GM23338 (cell line): ENCODE data around the gene ADIPOQ. TPM values are rescaled to one million over a fixed set of nuclear protein-coding genes. Genes with fewer than 3 reads are reported as not detected.
"Not testable (repeated sequence)": the region's sequence is repeated elsewhere in the genome, so short reads cannot be mapped to it uniquely, and the experiment has no call there.

Experiments
- ATAC-seq: fragments of 200-7000 bp; cut with Tn5 transposase; 3 replicates; pipeline ENCODE4 v1.9.1; 2020
- DNase-seq: peaks from one replicate; pipeline ENCODE4 v3.0.0-alpha.2; 2015; ENCODE audit warnings: low spot score
- H2AFZ ChIP-seq: fragments of 200-600 bp; sonication (generic); 2 replicates; pipeline ENCODE4 v1.8.0; 2016; ENCODE audit warnings: antibody characterized with exemption, mild to moderate bottlenecking, moderate library complexity
- H3F3A ChIP-seq: fragments of 200-600 bp; sonication (generic); replicated peaks from 2 replicates; pipeline ENCODE4 v1.8.0; 2017; ENCODE audit warnings: antibody characterized with exemption, mixed run types, low read depth
- H3K27ac ChIP-seq: fragments of 200-600 bp; sonication (generic); 2 replicates; pipeline ENCODE4 v1.6.1; 2016; ENCODE audit warnings: low read depth
- H3K27me3 ChIP-seq: fragments of 200-600 bp; sonication (generic); 2 replicates; pipeline ENCODE4 v1.8.0; 2016; ENCODE audit warnings: mild to moderate bottlenecking, mixed run types, moderate library complexity; ENCODE audit not compliant: insufficient read depth
- H3K36me3 ChIP-seq: fragments of 200-600 bp; sonication (generic); 2 replicates; pipeline ENCODE4 v1.8.0; 2016; ENCODE audit warnings: mild to moderate bottlenecking; ENCODE audit not compliant: insufficient read depth
- H3K4me1 ChIP-seq: fragments of 200-600 bp; sonication (generic); 2 replicates; pipeline ENCODE4 v1.8.0; 2016; ENCODE audit warnings: mild to moderate bottlenecking, moderate library complexity; ENCODE audit not compliant: insufficient read depth
- H3K4me2 ChIP-seq: fragments of 200-600 bp; sonication (generic); 2 replicates; pipeline ENCODE4 v1.7.1; 2017; ENCODE audit warnings: mixed run types
- H3K4me3 ChIP-seq: fragments of 200-600 bp; sonication (generic); 2 replicates; pipeline ENCODE4 v1.6.1; 2016; ENCODE audit warnings: mixed run types
- H3K79me2 ChIP-seq: fragments of 200-600 bp; sonication (generic); replicated peaks from 2 replicates; pipeline ENCODE4 v1.8.0; 2017; ENCODE audit warnings: mild to moderate bottlenecking; ENCODE audit not compliant: insufficient read depth
- H3K9me2 ChIP-seq: fragments of 200-600 bp; sonication (generic); 2 replicates; pipeline ENCODE4 v1.8.0; 2017; ENCODE audit not compliant: insufficient read depth
- H4K20me1 ChIP-seq: fragments of 200-600 bp; sonication (generic); replicated peaks from 2 replicates; pipeline ENCODE4 v1.8.0; 2017; ENCODE audit warnings: mild to moderate bottlenecking; ENCODE audit not compliant: insufficient read depth
- H3K27ac Mint-ChIP-seq: 2 replicates; pipeline ENCODE4 v1.8.0; 2020; ENCODE audit warnings: inconsistent platforms, mild to moderate bottlenecking, moderate library complexity, mixed read lengths
- H3K27me3 Mint-ChIP-seq: 3 replicates; pipeline ENCODE4 v1.8.0; 2022; ENCODE audit warnings: low read depth, mild to moderate bottlenecking, moderate library complexity, mixed read lengths, inconsistent platforms; ENCODE audit not compliant: insufficient read depth, poor library complexity
- H3K36me3 Mint-ChIP-seq: 3 replicates; pipeline ENCODE4 v1.8.0; 2021; ENCODE audit warnings: low read depth, mild to moderate bottlenecking, inconsistent platforms, moderate library complexity, mixed read lengths
- H3K4me1 Mint-ChIP-seq: 3 replicates; pipeline ENCODE4 v1.8.0; 2020; ENCODE audit warnings: mild to moderate bottlenecking, inconsistent platforms, mixed read lengths
- H3K4me3 Mint-ChIP-seq: 3 replicates; pipeline ENCODE4 v1.8.0; 2021; ENCODE audit warnings: moderate library complexity, mild to moderate bottlenecking, inconsistent platforms, mixed read lengths
- H3K9me3 Mint-ChIP-seq: 3 replicates; pipeline ENCODE4 v1.8.0; 2020; ENCODE audit warnings: moderate library complexity, mild to moderate bottlenecking, inconsistent platforms, mixed read lengths
- CREB1 ChIP-seq: fragments of 250-450 bp; sonication (Bioruptor Pico); IDR thresholded peaks from 2 replicates; pipeline ENCODE4 v1.5.0; 2020; ENCODE audit warnings: low read depth, mild to moderate bottlenecking, moderate library complexity
- CTCF ChIP-seq, 2 experiments: fragments of 200-600 bp in 1 of 2; sonication (generic) in 1 of 2; conservative IDR thresholded peaks; 2 replicates each; pipeline versions ENCODE4 v1.5.1 to v1.6.1; 2016 to 2017; ENCODE audit warnings: antibody characterized with exemption in 2 of 2, low read depth in 2 of 2, mild to moderate bottlenecking in 2 of 2, moderate library complexity in 1 of 2
- ETS1 ChIP-seq: IDR thresholded peaks from 2 replicates; pipeline ENCODE4 v1.6.1; 2016; ENCODE audit warnings: antibody characterized with exemption
- EZH2 ChIP-seq: fragments of 200-600 bp; sonication (generic); IDR thresholded peaks from one replicate; pipeline ENCODE4 v1.8.0; 2017; ENCODE audit warnings: antibody characterized with exemption, mild to moderate bottlenecking, low read depth; ENCODE audit not compliant: unreplicated experiment
- EZH2phosphoT487 ChIP-seq: fragments of 200-600 bp; sonication (generic); IDR thresholded peaks from one replicate; pipeline ENCODE4 v1.8.1; 2018; ENCODE audit warnings: antibody characterized with exemption; ENCODE audit not compliant: unreplicated experiment
- JUNB ChIP-seq: IDR thresholded peaks from one replicate; pipeline ENCODE4 v1.6.1; 2016; ENCODE audit warnings: antibody characterized with exemption; ENCODE audit not compliant: unreplicated experiment
- NANOG ChIP-seq: IDR thresholded peaks from 2 replicates; pipeline ENCODE4 v1.6.1; 2016; ENCODE audit warnings: antibody characterized with exemption, borderline replicate concordance
- POLR2AphosphoS5 ChIP-seq: IDR thresholded peaks from 2 replicates; pipeline ENCODE4 v1.6.1; 2016; ENCODE audit warnings: antibody characterized with exemption, low read depth
- ZNF114 ChIP-seq: fragments of 250-450 bp; sonication (Bioruptor Pico); IDR thresholded peaks from 2 replicates; pipeline ENCODE4 v1.5.0; 2020; ENCODE audit warnings: mild to moderate bottlenecking, moderate library complexity
- ZNF462 ChIP-seq: fragments of 250-450 bp; sonication (Bioruptor Pico); IDR thresholded peaks from 2 replicates; pipeline ENCODE4 v1.5.0; 2020; ENCODE audit warnings: mild to moderate bottlenecking, moderate library complexity
- polyA plus RNA-seq: library from polyadenylated mRNA; unstranded; fragments of >200 nt; fragmentation: Nextera tagmentation; extraction: Ambion mirVana; gene quantifications from 2 replicates; pipeline ENCODE4 v1.2.1, GENCODE V29; 2016
- total RNA-seq: library from RNA; depleted of rRNA; stranded (reverse); fragments of >200 nt; shearing (Covaris generic); gene quantifications from 2 replicates; pipeline ENCODE4 v1.2.3, GENCODE V29; 2014

Gene ADIPOQ
- total and polyA plus RNA-seq, 2 experiments from 2014 or later, result not detected

GRCh38 chr3:186851835-186852234 lies 9.3 kb downstream of the ADIPOQ start:
- not testable (repeated sequence) for ATAC-seq, H3F3A ChIP-seq, H2AFZ ChIP-seq, H3K4me3 Mint-ChIP-seq, H3K79me2 ChIP-seq, DNase-seq, H3K4me2 ChIP-seq, H3K9me3 Mint-ChIP-seq, H4K20me1 ChIP-seq, H3K9me2 ChIP-seq, H3K4me1 ChIP-seq, H3K4me1 Mint-ChIP-seq, H3K36me3 ChIP-seq, H3K27ac Mint-ChIP-seq, H3K4me3 ChIP-seq, H3K27me3 Mint-ChIP-seq, H3K36me3 Mint-ChIP-seq, H3K27ac ChIP-seq, H3K27me3 ChIP-seq

- Mint-ChIP-seq H3K36me3 (no peaks in the 10 kb centered on the region), H3K27me3 (no peaks in the 10 kb centered on the region)
- DNase-seq, result no peak
- TF ChIP-seq CREB1, result no peak
- no peak for TF ChIP-seq ZNF462 (CRISPR knock-in tag)
- TF ChIP-seq POLR2AphosphoS5, result no peak
- TF ChIP-seq ETS1, result no peak
- TF ChIP-seq ZNF114 (CRISPR knock-in tag), result no peak
- no peak for TF ChIP-seq NANOG
- TF ChIP-seq JUNB, result no peak
- TF ChIP-seq EZH2phosphoT487, result no peak
- no peak for TF ChIP-seq CTCF (conservative IDR thresholded peaks at IDR 0.05; ENCODE audit: low read depth in 2 of 2)
- TF ChIP-seq EZH2, result no peak
Measured at GRCh38 chr3:186852994-186853393, 10.5 kb downstream of the ADIPOQ start.

More at GRCh38 chr3:186852994-186853393, 10.5 kb downstream of the ADIPOQ start:
- no peaks in the 10 kb centered on the region for H3K4me1 Mint-ChIP-seq
- Histone ChIP-seq H3K4me1 (no peaks in the 10 kb centered on the region), H3F3A (no peaks in the 10 kb centered on the region), H3K9me2 (peaks cover 10% of the 10 kb centered on the region; the same call in 1 of the 2 replicates), H3K4me3 (no peak overlapping the region), H3K27me3 (no peaks in the 10 kb centered on the region), H3K4me2 (no peak overlapping the region), H3K79me2 (no peaks in the 10 kb centered on the region), H4K20me1 (no peaks in the 10 kb centered on the region), H2AFZ (no peak overlapping the region), H3K27ac (no peak overlapping the region), H3K36me3 (no peaks in the 10 kb centered on the region; the same call in 1 of the 2 replicates)
- no peak for ATAC-seq
- H3K9me3 Mint-ChIP-seq, result no peaks in the 10 kb centered on the region
- H3K27ac Mint-ChIP-seq, result no peak overlapping the region
- H3K4me3 Mint-ChIP-seq, result no peak overlapping the region
